PC-3 (cell line): ENCODE results near the gene HK1. TPM values are rescaled to one million over a fixed set of nuclear protein-coding genes. Genes with fewer than 3 reads are reported as not detected.

ENCODE experiments used
- ATAC-seq: fragments of 200-7000 bp; cut with Tn5 transposase; 2 replicates; pipeline ENCODE4 v1.9.1; 2020; ENCODE audit warnings: mild to moderate bottlenecking, moderate library complexity
- BruUV-seq: library from RNA; stranded (reverse); fragments of 400-500 nt; replicated peaks from 2 replicates; lab custom pipeline; 2021; lab: Mats Ljungman, UMichigan
- CTCF ChIA-PET: fragments of 300-600 bp; sonication (Branson Sonifier 250); formaldehyde crosslinking; loops from one replicate; lab custom pipeline; 2022; ENCODE audit warnings: antibody characterized with exemption; lab: Charles Lee
- POLR2A ChIA-PET: fragments of 300-600 bp; sonication (Branson Sonifier 250); formaldehyde crosslinking; loops from one replicate; lab custom pipeline; 2022; ENCODE audit warnings: antibody characterized with exemption; ENCODE audit not compliant: unreplicated experiment; lab: Charles Lee
- DNase-seq: peaks from one replicate; pipeline ENCODE4 v3.0.0-alpha.2; 2015
- H2AFZ ChIP-seq: fragments of 300-600 bp; sonication (generic); 2 replicates; pipeline ENCODE4 v1.6.0; 2016; ENCODE audit warnings: antibody characterized with exemption, low read length
- H3F3A ChIP-seq: fragments of 300-600 bp; sonication (generic); one replicate; pipeline ENCODE4 v1.6.0; 2017; ENCODE audit warnings: antibody characterized with exemption, low read length, control low read depth, mild to moderate bottlenecking; ENCODE audit not compliant: unreplicated experiment
- H3K27ac ChIP-seq: fragments of 300-600 bp; sonication (generic); 2 replicates; pipeline ENCODE4 v1.5.1; 2016; ENCODE audit warnings: mild to moderate bottlenecking, low read length
- H3K27me3 ChIP-seq: fragments of 300-600 bp; sonication (generic); 2 replicates; pipeline ENCODE4 v1.6.1; 2016; ENCODE audit warnings: low read length, mixed read lengths
- H3K36me3 ChIP-seq: fragments of 300-600 bp; sonication (generic); 2 replicates; pipeline ENCODE4 v1.6.1; 2016; ENCODE audit warnings: low read depth, mixed run types, low read length, mixed read lengths
- H3K4me1 ChIP-seq: fragments of 300-600 bp; sonication (generic); 2 replicates; pipeline ENCODE4 v1.5.1; 2016; ENCODE audit warnings: low read length; ENCODE audit not compliant: insufficient read depth
- H3K4me2 ChIP-seq: fragments of 300-600 bp; sonication (generic); 2 replicates; pipeline ENCODE4 v1.6.0; 2016; ENCODE audit warnings: low read length
- H3K4me3 ChIP-seq: fragments of 300-600 bp; sonication (generic); 2 replicates; pipeline ENCODE4 v1.5.1; 2016; ENCODE audit warnings: mild to moderate bottlenecking, low read length, mixed read lengths
- H3K79me2 ChIP-seq: fragments of 300-600 bp; sonication (generic); 2 replicates; pipeline ENCODE4 v1.6.1; 2017; ENCODE audit warnings: low read length, mixed read lengths
- H3K9ac ChIP-seq: fragments of 300-600 bp; sonication (generic); 2 replicates; pipeline ENCODE4 v1.6.0; 2016; ENCODE audit warnings: mild to moderate bottlenecking, low read length
- H3K9me2 ChIP-seq: fragments of 300-600 bp; sonication (generic); replicated peaks from 2 replicates; pipeline ENCODE4 v1.6.1; 2016; ENCODE audit warnings: mixed run types, low read length, mixed read lengths
- H3K9me3 ChIP-seq: fragments of 300-600 bp; sonication (generic); 2 replicates; pipeline ENCODE4 v1.6.1; 2016; ENCODE audit warnings: low read length, mixed read lengths
- H4K20me1 ChIP-seq: fragments of 300-600 bp; sonication (generic); 2 replicates; pipeline ENCODE4 v1.6.1; 2016; ENCODE audit warnings: low read length, mixed read lengths
- CTCF ChIP-seq: fragments of 300-600 bp; sonication (generic); conservative IDR thresholded peaks from 2 replicates; pipeline ENCODE4 v1.5.1; 2017; ENCODE audit warnings: antibody characterized with exemption, low read depth, mild to moderate bottlenecking, low read length
- EZH2 ChIP-seq: fragments of 300-600 bp; sonication (generic); IDR thresholded peaks from one replicate; pipeline ENCODE4 v1.6.1; 2017; ENCODE audit warnings: antibody characterized with exemption, mild to moderate bottlenecking, low read length; ENCODE audit not compliant: unreplicated experiment
- EZH2phosphoT487 ChIP-seq: fragments of 300-600 bp; sonication (generic); IDR thresholded peaks from 2 replicates; pipeline ENCODE4 v1.6.1; 2018; ENCODE audit warnings: mild to moderate bottlenecking, antibody characterized with exemption, low read length, borderline replicate concordance
- intact Hi-C: fragments of 100-400 bp; cut with micrococcal nuclease; formaldehyde crosslinking; loops from 2 replicates; pipeline ENCODE4 v1.9.0; 2023
- total RNA-seq: library from RNA; depleted of rRNA; stranded (reverse); fragments of >200 nt; gene quantifications from 2 replicates; pipeline ENCODE4 v1.2.3, GENCODE V29; 2014

Gene HK1
- total RNA-seq, 1 experiment from 2014 or later = 189 TPM

GRCh38 chr10:69335063-69335587, 56.8 kb downstream of the HK1 start:
- BruUV-seq = no TSS peak
- no peak overlapping the region for H3K4me2 ChIP-seq
- no peaks in the 10 kb centered on the region for H3K27me3 ChIP-seq
- no peak for DNase-seq
- no peaks in the 10 kb centered on the region for H3F3A ChIP-seq
- H3K79me2 ChIP-seq = peaks cover 99% of the 10 kb centered on the region
- intact Hi-C loops = no loop called here
- no peak overlapping the region for H2AFZ ChIP-seq
- peaks cover 12% of the 10 kb centered on the region; the same call in 1 of the 2 replicates for H4K20me1 ChIP-seq
- ATAC-seq = no peak
- H3K27ac ChIP-seq = no peak overlapping the region
- TF ChIP-seq EZH2 = no peak
- TF ChIP-seq CTCF = no peak
- TF ChIP-seq EZH2phosphoT487 = no peak
- H3K9me2 ChIP-seq = no peaks in the 10 kb centered on the region
- CTCF ChIA-PET = no interaction called here
- H3K36me3 ChIP-seq = peaks cover 5% of the 10 kb centered on the region; the same call in 1 of the 2 replicates
- H3K4me3 ChIP-seq = no peak overlapping the region
- peaks cover 25% of the 10 kb centered on the region for H3K4me1 ChIP-seq
- no peaks in the 10 kb centered on the region for H3K9me3 ChIP-seq
- no peak overlapping the region for H3K9ac ChIP-seq
- POLR2A ChIA-PET = interaction anchor here (0.5 kb wide), 1 partner anchor 16 kb away, joined by 3 read pairs; no protein-coding TSS in a partner anchor

GRCh38 chr10:69335613-69336012, 57.3 kb downstream of the HK1 start:
- H3K4me2 ChIP-seq = no peak overlapping the region
- H3K9ac ChIP-seq = no peak overlapping the region
- no peak for TF ChIP-seq EZH2
- no peak for TF ChIP-seq CTCF
- no peak for TF ChIP-seq EZH2phosphoT487
- peaks cover 99% of the 10 kb centered on the region for H3K79me2 ChIP-seq
- no peak overlapping the region for H3K27ac ChIP-seq
- peaks cover under 1% of the 10 kb centered on the region; the same call in 1 of the 2 replicates for H3K36me3 ChIP-seq
- no peak overlapping the region for H3K4me3 ChIP-seq
- POLR2A ChIA-PET = interaction anchor here (0.6 kb wide), 1 partner anchor 15 kb away, joined by 9 read pairs; no protein-coding TSS in a partner anchor
- H3K9me3 ChIP-seq = no peaks in the 10 kb centered on the region
- intact Hi-C loops = no loop called here
- H3K9me2 ChIP-seq = no peaks in the 10 kb centered on the region
- H3F3A ChIP-seq = no peaks in the 10 kb centered on the region
- BruUV-seq = no TSS peak
- H3K4me1 ChIP-seq = peaks cover 25% of the 10 kb centered on the region
- no peak overlapping the region for H2AFZ ChIP-seq
- H4K20me1 ChIP-seq = peaks cover 12% of the 10 kb centered on the region; the same call in 1 of the 2 replicates
- CTCF ChIA-PET = no interaction called here
- ATAC-seq (no peak), DNase-seq (no peak)
- H3K27me3 ChIP-seq = no peaks in the 10 kb centered on the region

- peaks cover 12% of the 10 kb centered on the region; the same call in 1 of the 2 replicates for H4K20me1 ChIP-seq
- intact Hi-C loops = no loop called here
- no TSS peak for BruUV-seq
Measured at GRCh38 chr10:69336952-69337295, 58.6 kb downstream of the HK1 start.

More at GRCh38 chr10:69336952-69337295, 58.6 kb downstream of the HK1 start:
- Histone ChIP-seq H3K9me2 (no peaks in the 10 kb centered on the region), H3K4me1 (peaks cover 25% of the 10 kb centered on the region), H3F3A (no peaks in the 10 kb centered on the region), H3K9ac (no peak overlapping the region), H3K27me3 (no peaks in the 10 kb centered on the region), H3K9me3 (no peaks in the 10 kb centered on the region), H3K4me2 (no peak overlapping the region), H3K4me3 (no peak overlapping the region), H2AFZ (no peak overlapping the region), H3K27ac (no peak overlapping the region), H3K79me2 (peaks cover 98% of the 10 kb centered on the region), H3K36me3 (no peaks in the 10 kb centered on the region; the same call in 1 of the 2 replicates)
- CTCF ChIA-PET = no interaction called here
- POLR2A ChIA-PET = no interaction called here
- no peak for ATAC-seq
- DNase-seq = no peak
- no peak for TF ChIP-seq CTCF
- TF ChIP-seq EZH2phosphoT487 = no peak
- no peak for TF ChIP-seq EZH2
